C4-2B (cell line): ENCODE data around the gene DDIT3.

ENCODE experiments used
- CTCF ChIP-seq: fragments of 450-650 bp; conservative IDR thresholded peaks from 2 replicates; pipeline ENCODE4 v1.5.1; 2017; ENCODE audit warnings: mild to moderate bottlenecking
- ZFX ChIP-seq: fragments of 450-650 bp; IDR thresholded peaks from 2 replicates; pipeline ENCODE4 v1.6.1; 2017

DNA sequence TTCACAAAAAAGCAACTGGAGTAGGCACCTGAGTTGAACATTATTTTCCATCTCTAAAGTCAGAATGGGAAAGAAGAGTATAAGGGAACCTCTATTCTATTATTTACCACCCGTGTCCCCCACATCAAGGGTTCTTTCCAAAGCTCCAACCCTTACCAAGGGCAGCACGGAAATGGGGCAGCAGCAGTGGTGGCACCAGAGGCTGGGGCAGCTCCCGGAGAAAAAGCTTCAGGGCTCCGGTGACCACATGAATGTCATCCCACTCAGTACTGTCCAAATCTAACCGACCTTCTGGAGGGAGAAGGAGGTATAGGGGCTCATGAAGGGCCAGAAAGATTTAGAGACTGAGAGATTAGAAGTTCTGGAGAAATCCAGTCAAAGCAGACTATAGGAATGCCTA lies 46.4 kb downstream of the DDIT3 start:
- TF ChIP-seq CTCF (no peak), ZFX (no peak)
